ENCODE measurements around the gene TPCN2.

GRCh38 chr11:69013009-69013951, 35.5 kb upstream of the TPCN2 start, which contains the start of gene MRGPRF:
- TF ChIP-seq POLR2A (IDR thresholded peaks at IDR 0.05; ENCODE audit: low read depth, low read length) (no peak), POLR2AphosphoS5 (IDR thresholded peaks at IDR 0.05; ENCODE audit: low read depth, low read length) (no peak), TAF1 (IDR thresholded peaks at IDR 0.05; ENCODE audit: borderline replicate concordance, low read depth, low read length) (no peak)
